ENCODE measurements around the gene ACTN4.

ACTN4 gene

DNA sequence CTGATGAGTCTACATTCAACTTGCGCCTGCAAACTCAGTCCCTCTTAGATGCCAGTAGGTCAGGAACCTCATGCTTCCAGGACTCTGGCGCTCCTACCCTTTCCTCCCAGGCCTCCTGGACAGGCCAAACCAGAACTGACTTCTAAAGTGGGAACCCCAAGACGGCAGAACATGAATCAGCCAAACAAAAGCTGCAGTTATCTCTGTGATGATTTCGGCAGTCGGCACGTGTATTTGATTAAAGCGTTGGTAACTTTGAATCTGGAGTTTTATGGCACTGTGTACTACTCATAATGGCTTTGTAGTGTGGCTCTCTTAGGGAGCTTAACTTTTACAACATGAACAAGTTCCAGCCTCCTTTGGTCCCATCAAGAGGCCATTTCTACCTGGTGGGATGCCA, 13.7 kb downstream of the ACTN4 start:
- DNase-seq (ENCODE audit: low spot score): no peak

DNA sequence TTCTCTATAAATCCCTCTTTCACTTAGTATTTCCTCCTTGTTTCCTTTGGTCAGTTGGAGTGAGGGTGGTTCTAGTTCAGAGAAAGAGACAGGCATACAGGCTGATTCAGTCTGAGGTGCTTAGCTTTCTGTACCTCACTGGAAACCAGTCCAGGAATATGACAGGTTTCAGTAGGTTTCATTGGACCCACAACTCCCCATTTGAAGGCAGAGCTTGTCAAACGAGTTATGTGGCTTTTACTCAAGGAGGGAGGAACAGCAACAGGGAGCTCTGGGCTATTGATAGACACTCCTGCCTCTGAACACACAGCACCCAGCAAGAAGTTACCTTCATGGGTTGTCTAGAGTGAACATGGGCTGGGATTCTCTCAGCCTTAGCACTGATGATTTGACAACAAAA, 14.5 kb downstream of the ACTN4 start:
- DNase-seq (ENCODE audit: low spot score): no peak

DNA sequence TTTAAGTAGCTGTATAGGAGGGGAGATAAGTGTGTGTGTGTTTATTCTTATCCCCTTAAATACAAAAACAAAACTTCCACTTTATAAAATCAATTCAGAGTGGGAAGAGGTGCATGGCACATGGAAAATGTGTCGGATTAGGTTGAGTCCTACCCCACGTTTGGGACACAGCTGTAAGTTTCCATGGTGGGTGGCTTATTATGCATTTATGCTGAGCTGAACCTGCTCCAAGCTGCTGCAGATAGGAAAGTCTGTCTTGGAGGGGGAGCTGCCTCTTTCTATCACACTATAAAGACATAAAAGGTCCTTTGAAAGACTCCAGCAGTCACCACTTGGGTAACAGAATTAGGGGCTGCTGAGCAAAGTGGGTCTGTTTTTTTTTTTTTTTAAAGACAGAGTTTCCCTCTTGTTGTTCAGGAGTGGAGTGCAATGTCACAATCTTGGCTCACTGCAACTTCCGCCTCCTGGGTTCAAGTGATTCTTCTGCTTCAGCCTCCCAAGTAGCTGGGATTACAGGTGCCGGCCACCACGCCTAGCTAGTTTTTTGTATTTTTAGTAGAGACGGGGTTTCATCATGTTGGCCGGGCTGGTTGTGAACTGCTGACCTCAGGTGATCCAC, 15.2 kb downstream of the ACTN4 start:
- no peak for DNase-seq (ENCODE audit: low spot score)

DNA sequence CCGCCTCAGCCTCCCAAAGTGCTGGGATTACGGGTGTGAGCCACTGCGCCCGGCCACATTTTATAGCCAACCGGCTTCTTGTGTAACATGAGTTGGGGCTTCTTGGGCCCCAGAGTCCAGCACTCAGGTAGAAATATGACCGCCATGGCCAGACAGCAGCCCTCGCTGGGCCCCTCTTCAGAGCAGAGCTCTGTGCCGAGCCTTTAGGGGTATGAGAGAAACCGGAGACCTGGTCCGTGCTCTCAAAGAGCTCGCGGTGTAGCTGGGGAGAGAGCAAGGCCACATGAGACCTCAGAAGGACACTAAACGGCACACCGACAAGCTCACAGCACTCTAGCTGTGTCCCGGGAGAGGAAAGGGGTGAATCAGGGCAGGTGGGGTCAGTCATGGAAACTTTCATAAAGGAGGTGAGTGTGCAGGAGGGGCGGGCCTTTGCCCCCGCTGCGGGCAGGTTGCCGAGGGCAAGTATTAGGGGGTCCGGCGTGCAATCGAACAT, 15.8 kb downstream of the ACTN4 start:
- no peak for DNase-seq (ENCODE audit: low spot score)

DNA sequence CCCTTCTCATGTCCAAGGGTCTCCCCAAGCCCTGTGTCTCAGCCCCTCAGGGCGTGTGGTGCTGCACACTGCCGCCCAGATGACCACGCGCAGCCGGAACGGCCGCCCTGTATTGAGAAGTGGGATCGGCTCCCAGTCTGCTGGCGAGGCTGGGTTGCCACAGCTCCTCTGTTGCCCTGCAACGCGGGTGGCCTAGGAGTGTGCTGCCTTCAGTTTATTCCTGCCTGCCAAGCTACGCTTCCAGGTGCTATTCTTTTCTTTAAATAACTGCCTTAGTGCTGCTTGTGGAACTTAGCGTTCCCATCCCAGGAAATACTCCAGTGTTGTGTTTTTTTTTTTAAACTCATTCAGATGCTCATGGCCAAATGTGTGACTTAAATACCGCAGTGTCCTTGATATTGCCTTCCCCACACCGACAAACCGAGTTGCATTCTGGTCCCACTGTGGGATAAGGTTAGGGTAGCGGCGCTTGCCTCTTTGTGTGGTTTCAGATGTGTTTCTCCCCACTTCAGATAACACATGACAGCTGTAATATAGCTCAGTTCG, 16.6 kb downstream of the ACTN4 start:
- no peak for DNase-seq (ENCODE audit: low spot score)

DNA sequence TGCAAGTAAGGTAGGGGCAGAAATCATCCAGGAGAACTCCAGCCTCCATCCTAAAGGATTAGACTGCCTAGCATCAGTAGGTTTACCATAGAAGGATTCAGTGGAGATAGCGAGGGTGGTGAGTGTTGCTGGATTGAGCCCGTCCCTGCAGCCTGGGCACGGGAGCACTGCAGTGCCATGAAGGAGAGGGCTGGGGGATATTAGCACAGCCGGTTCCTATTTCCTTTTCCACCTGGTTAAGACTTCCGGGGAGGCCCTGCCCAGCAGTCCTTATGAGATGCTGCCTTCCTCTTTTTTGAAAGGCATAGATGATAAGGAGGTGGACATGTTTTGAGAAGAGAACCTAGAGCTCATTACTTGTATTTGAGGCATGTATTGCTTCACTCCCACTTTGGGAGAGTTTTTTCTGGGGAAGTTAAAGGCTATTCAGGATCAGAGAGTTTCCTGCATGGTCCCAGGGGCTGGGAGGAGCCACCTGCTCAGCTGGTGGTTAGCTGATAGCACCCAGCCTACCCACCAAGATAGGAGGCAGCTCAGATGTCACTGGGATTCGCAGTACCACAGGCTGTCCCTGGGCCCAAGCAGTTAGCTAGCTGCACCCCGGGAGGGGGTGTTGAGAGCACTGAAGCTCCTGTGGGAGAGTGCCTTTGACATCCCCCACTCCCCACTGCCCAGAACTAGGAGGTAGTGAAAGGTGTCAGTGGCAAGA, 17.2 kb downstream of the ACTN4 start:
- no peak for DNase-seq (ENCODE audit: low spot score)

DNA sequence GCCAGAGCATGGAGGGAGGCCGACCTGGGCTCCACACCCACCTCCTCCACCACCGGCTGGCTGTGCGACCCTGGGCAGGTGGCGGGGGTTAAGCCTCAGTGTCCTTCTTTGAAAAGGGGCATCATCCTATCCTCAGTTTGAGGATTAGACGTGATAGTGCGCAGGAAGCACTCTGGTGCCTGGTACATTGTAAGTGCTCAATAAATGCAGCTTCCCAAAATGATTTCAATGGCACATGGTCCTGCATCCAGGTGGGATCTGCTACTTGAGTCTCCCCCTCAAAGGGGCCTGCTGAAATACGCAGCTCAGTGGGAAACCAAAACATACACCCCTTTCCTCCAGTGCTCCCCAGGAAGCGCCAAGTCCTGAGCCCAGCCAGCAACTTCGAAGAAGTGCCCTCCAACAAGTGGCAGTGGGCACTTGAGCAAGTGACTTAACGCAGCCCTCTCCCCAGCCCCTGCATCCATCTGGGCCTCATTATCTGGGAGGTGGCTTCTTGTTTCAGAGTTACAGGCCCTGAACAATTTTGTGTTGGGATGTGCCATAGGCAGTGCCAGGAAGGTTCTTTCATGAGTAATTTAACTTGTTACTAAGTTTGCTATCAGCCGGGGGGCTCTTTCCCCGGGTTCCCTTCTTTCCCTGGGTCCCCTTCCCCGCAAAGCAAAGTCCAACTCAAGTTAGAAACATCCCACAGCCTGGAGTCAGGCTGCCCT, 17.9 kb downstream of the ACTN4 start:
- DNase-seq (ENCODE audit: low spot score): no peak

DNA sequence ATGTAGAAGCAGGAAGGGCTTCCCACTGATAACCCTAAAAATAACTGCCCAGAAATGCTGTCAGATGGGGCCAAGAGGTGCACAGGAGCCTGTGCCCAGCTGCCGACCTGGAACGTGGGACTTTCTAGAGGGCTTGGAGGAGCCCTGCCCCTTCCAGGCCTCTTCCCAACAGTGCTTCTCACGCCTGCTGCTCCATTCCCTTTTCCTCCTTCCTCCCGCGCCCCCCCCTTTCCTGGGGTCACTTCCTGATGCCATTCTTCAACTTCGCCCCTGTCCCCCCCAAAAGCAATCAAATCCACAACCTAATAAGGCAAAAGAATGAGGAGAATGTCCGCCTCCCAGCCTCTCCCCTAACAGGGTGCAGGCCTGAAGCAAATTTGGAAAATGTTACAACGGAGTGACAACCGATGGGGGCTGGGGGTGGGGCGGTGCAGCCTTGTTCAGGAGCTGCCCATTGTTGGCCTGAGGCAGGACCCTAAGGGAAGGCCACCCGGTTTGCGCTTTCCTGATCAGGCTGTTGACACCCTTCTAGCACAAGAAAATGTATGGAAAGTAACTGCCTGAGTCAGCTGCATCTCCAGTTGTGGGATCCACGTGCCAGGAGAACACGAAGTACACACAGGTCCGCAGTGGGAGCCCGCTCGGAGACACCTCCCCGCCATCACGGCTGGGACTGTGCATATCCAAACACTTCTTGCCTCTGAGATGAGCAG, 18.7 kb downstream of the ACTN4 start:
- DNase-seq (ENCODE audit: low spot score): peak; percentile 62

DNA sequence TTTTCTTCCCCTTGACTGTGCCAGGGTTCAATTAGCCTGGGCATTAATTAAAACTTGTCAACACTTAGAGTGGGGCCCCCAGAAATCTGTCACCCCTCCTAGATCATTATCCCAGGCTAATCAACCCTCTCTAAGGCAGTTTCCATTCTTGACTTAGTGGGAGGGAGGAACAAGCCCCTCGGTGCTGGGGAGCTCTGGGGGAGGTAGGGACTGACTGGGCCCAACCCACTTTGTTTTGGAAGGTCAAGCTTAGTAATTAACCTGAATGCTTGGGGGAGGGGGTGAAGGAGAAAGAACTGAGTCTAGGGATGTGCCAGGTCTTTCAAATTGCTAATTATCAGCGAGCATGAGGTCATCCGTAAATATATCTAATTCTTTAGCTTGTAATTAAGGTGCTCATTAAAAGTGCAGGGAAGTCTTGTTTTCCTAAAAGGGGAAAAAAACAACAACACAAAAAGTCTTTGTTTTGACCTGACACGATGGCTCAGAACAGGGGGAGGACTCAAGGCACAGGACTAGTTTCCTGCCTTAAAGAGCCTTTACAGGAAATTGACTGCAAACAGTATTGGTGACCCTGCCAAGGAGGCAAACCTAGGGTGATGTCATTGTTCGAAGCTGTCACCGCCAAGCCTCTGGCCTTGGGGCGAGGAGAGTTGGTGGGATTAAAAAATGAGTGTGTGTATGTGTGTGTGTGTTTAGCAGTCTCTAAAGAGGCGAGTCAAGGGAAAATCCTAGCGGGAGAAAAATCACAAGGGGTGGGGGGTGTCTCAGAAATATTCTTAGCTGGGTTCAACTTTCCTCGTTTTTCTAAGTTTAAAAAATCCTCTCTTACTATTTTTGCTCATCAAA, 19.4 kb downstream of the ACTN4 start:
- DNase-seq (ENCODE audit: low spot score): peak; percentile 89

DNA sequence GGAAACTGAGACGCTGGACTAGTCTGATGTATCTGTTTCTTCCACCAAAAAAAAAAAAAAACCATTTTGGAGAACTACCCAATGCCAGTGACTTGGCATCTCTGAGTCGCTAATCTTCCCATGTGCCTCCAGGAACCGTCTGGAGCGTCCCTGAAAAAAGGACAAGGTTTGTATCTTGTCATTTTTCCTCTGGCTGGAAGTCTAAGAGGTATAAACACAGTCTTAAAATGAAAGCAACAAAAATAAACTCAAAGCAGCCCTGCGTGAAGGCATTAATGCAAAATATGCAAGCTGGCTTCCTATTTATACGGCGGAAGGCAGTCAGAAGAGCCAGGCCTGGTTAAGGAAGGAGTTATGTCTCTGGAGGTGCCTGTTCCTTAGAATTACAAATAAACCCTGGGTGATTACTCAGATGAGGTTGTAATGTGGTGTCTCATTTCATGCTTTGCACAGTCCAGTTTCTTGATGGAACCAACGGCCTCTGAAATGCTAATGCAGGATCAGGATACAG, 20.3 kb downstream of the ACTN4 start:
- peak; percentile 88 for DNase-seq (ENCODE audit: low spot score)

DNA sequence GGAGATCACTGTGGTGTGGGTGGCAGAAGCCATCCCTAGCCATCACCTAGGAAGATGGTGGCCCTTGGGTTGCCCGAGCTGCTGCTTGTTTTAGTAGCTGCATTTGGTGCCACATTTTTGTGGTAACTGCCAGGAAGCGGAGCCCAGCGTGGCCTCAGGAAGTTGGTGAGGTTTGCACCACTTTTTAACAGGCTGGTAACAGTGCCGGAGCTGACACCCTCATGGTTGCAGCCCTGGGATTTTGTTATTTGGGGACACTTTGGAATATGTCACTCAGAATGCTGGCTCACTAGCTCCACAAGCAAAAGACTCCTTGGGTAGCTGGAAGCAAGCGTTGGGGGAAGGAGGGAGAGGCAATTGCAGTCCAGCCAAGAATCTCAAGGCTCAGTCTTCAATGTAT, 22.1 kb downstream of the ACTN4 start:
- DNase-seq (ENCODE audit: low spot score): no peak

DNA sequence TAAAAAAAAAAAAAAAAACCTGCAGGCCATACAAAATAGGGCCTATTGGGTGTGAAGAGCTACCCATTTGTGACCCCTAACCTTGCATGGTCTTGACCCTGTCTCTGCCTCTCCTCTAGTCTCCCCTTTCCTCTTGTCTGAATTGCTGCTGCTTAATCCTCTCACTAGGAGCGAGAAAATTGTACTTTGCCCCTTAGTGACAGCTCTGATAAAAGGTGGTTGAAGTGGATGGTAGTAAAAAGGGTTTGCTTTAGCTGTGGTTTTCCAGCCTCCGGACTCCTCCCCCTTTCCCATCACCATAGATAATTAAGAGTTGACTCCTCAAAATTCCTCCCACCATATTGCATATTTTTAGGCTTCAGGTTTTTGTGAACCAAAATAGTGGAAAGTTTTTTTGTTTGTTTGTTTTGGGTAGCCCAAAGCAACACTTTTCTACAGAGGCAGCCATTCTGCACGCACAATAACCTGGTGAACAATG, 23.5 kb downstream of the ACTN4 start:
- DNase-seq (ENCODE audit: low spot score): no peak

DNA sequence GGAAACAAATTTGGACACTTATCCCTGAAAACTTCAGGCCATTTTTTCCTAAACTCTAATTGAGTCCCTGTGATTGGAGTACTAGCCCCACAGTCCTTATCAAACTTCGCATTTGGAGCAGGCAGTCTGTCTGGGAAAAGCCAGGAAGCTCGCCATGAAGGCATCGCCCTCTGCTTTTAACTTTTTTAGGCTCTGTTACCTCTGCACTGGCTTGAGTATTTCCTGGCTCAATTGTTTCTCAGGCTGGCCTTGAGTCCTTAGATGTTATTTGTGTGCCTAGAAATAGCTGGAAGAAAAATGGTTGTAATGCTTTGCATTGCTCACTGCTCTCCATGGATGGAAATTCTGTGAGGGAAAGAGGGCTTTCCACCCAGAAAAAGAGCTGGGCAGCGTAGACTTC, 24.2 kb downstream of the ACTN4 start:
- DNase-seq (ENCODE audit: low spot score): no peak

DNA sequence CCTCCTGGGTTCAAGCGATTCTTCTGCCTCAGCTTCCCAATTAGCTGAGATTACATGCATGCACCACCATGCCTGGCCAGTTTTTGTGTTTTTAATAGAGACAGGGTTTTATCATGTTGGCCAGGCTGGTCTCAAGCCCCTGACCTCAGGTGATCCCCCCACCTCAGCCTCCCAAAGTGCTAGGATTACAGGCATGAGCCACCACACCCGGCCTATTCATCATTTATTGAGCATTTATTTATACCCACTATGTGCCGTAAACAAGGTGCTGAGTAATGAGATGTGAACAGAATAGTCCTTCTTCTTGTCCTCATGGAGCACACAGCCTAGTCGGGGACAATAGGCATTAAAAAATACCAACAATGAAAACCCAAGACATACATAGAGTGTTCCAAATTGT, 25.6 kb downstream of the ACTN4 start:
- no peak for DNase-seq (ENCODE audit: low spot score)

DNA sequence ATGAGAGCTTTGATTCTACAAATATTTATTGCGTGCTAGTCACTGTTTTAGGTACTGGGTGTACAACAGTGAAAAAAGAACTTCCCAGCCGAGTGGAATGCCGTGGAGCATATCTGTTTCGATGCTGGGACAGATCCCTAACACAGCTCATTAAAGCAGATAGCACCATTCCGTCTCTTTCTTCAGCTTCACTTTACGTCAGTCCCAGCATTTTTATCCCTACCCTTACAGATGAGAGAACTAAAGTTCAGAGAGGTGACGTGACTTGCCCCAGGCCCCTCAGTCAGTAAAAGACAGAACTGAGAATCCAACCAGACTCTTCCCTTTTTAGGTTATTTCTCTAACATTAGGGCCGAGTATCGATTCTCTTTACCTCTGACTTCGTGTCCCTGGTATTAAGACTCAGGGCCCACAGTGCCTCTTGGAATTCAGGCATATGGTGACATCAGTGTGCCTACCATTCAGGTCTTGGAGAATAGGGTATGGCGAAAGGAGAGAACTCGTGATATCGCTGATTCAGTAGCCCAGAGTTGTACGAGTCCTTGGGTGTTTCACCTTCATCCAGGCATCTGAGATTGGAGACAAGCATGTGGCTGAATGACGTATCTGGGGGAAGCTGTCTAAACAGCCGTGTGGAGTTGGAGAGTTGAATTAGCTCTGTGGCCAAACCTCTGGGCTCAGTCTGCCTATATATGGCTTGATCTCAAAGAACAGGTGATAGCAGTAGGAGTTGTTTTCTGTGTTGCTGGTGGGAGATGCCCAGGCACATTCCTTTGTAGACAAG, 27.1 kb downstream of the ACTN4 start:
- peak; percentile 70 for DNase-seq (ENCODE audit: low spot score)

DNA sequence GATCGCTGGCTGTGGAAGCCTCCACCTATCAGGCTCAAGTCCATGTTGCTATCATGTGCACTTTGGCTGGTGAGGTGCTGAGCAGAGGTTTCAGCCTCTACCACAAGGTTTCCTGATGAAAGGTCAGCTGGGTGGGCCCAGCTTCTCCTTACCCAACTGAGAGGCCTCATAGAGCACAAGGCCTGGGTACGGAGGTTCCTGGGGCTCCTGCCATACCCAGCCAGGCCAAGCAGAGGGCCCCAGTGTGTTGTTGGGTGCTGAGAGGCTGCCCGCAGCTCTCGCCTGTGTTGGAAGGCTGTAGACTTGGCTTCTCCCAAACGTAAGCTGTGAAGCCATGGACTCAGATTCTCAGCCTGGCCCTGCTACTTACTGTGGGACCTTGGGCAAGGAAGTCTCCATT, 28.2 kb downstream of the ACTN4 start:
- no peak for DNase-seq (ENCODE audit: low spot score)

DNA sequence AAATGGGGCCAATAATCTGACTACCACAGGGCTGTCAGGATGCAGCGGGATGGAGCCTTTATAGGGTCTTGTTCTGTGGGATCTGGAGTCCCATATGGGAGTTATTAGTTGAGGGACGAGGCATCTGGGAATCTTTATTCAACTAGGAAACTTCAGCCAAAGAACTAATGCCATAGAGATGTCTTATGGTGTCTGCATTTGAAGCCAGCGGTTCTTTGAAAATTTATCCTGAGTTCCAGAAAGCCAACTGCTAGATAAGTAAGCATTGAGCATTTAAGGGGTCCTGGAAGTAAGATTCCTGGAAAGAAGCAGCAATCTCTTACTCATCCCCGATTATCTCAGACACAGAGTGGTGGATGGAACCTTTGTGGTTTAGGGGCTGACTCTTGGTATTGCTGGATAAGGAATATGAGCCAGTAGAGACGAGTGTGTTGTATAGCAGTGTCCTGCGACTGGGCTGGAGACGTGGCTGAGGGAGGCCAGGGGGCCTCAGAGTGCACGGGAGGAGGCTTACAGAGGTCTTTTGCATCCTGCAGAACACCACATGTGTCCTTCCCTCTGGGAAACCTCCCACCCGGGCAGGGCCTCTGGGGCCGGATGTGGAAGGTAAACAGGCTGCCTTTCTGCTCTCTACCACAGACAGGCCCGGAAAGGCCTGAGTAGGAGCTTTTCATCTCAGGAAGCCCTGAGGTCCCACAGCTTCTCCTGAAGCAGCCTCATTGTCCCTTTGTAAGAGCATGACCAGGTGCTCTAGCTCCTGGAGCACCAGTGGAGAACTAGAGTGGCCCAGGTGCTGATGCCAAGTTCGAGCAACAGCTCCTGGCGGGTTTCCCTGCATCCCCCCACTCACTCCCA, 28.8 kb downstream of the ACTN4 start:
- no peak for DNase-seq (ENCODE audit: low spot score)

DNA sequence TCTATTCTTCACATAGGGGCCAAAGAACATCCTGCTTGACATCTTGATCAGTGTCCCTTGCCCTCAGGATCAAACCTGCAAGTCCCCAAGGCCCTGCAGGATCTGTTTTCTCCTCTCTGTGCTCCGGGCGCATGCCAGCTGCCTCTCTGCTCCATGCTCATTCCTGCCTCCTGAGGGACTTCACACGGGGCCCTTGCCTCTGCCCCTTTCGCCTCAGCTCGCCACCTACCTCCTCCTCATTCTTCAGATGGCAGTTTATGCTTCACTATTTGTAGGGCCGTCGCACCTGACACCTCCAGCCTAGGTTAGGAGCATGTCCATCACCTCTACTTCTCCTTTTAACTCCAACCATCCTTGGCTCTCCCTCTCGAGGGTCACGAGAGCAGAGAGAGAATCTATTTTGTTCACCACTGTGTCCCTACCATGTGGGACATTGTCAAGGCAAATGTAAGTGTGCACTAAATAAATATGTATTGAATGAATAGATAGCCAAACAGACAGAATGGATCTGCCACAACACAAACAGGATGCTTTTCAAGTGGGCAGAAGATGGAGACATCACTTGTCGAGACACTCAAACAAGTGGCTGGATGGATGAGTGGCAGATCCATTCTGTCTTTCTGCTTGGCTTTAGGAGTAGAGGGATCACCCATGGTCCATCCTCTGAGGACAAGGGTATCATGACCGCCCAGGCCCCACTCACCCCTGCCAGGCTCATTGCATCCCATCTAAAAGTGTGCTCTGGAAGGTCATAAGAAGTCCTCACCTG, 29.6 kb downstream of the ACTN4 start:
- DNase-seq (ENCODE audit: low spot score): no peak

All from kidney tubule cell (primary cell).